ENCODE results near the gene HMGB1. TPM values are rescaled to one million over a fixed set of nuclear protein-coding genes. Genes with fewer than 3 reads are reported as not detected.

The HMGB1 gene
- total and polyA plus RNA-seq, 7 donors = 126 to 332 (median 210) TPM

- WGBS, 3 donors = 56 to 72% (median 67%) methylated on average over 8 of the region's 8 CpGs
- TF ChIP-seq CTCF (IDR thresholded peaks at IDR 0.05) = no peak
- no peak for DNase-seq
- Histone ChIP-seq H3K4me3 (no peak overlapping the region), H3K9me3 (no peaks in the 10 kb centered on the region), H3K4me1 (peaks cover 6% of the 10 kb centered on the region), H3K27ac (no peak overlapping the region), H3K27me3 (ENCODE audit: insufficient read depth in 3 of 3, low read length in 2 of 3) (no peaks in the 10 kb centered on the region), H3K36me3 (ENCODE audit: insufficient read depth in 1 of 2, low read depth in 1 of 2) (no peaks in the 10 kb centered on the region)
- intact Hi-C loops (cut with DNase I) = no loop called here
- ATAC-seq = no peak
These were observed 24.6 kb downstream of the HMGB1 start for GRCh38 chr13:30440910-30441703.

- 87 to 93% (median 93%) methylated on average over 3 of the region's 3 CpGs for WGBS, 3 donors
- intact Hi-C loops (cut with DNase I) = no loop called here
- DNase-seq = no peak
- Histone ChIP-seq H3K27me3 (ENCODE audit: insufficient read depth in 3 of 3, low read length in 2 of 3) (no peaks in the 10 kb centered on the region), H3K4me1 (no peaks in the 10 kb centered on the region), H3K36me3 (ENCODE audit: insufficient read depth in 1 of 2, low read depth in 1 of 2) (no peaks in the 10 kb centered on the region), H3K4me3 (no peak overlapping the region), H3K9me3 (no peaks in the 10 kb centered on the region), H3K27ac (no peak overlapping the region)
- no peak for TF ChIP-seq CTCF (IDR thresholded peaks at IDR 0.05)
- no peak for ATAC-seq
These were observed 27.4 kb downstream of the HMGB1 start for GRCh38 chr13:30438286-30438685.

GRCh38 chr13:30437177-30437576, 28.6 kb downstream of the HMGB1 start:
- intact Hi-C loops (cut with DNase I) = no loop called here
- no peak overlapping the region for H3K4me3 ChIP-seq
- no peaks in the 10 kb centered on the region for H3K4me1 ChIP-seq
- no peak overlapping the region for H3K27ac ChIP-seq
- 88 to 92% (median 92%) methylated on average over 8 of the region's 8 CpGs for WGBS, 3 donors
- no peaks in the 10 kb centered on the region for H3K9me3 ChIP-seq
- H3K27me3 ChIP-seq (ENCODE audit: insufficient read depth in 3 of 3, low read length in 2 of 3) = no peaks in the 10 kb centered on the region
- ATAC-seq = no peak
- no peak for TF ChIP-seq CTCF (IDR thresholded peaks at IDR 0.05)
- H3K36me3 ChIP-seq (ENCODE audit: insufficient read depth in 1 of 2, low read depth in 1 of 2) = no peaks in the 10 kb centered on the region
- DNase-seq = no peak

- ATAC-seq = no peak
- Histone ChIP-seq H3K4me1 (peaks cover 10% of the 10 kb centered on the region), H3K4me3 (no peak overlapping the region), H3K9me3 (no peaks in the 10 kb centered on the region), H3K36me3 (ENCODE audit: insufficient read depth in 1 of 2, low read depth in 1 of 2) (no peaks in the 10 kb centered on the region), H3K27ac (no peak overlapping the region), H3K27me3 (ENCODE audit: insufficient read depth in 3 of 3, low read length in 2 of 3) (no peaks in the 10 kb centered on the region)
- TF ChIP-seq CTCF (IDR thresholded peaks at IDR 0.05) = no peak
- intact Hi-C loops (cut with DNase I) = no loop called here
- no peak for DNase-seq
- 61 to 72% (median 67%) methylated on average over 3 of the region's 3 CpGs for WGBS, 3 donors
These were observed 29.8 kb downstream of the HMGB1 start for GRCh38 chr13:30435911-30436451.

Data from psoas muscle (tissue), 8 donors.